Esophagus squamous epithelium (tissue), 5 donors: ENCODE measurements around the gene KRT13. TPM values are rescaled to one million over a fixed set of nuclear protein-coding genes. Genes with fewer than 3 reads are reported as not detected.
A peak's percentile ranks its signal among the peaks of the same experiment; 100 is the strongest.

Experiments used
- DNase-seq: peaks from one replicate; lab custom pipeline; 2025; lab: John Stamatoyannopoulos, UW
- H3K27ac ChIP-seq, 4 donors: fragments of 200-600 bp; sonication (generic); one replicate each; pipeline ENCODE4 v1.5.1; 2016 to 2019; ENCODE audit warnings: mild to moderate bottlenecking in 1 of 4
- H3K27me3 ChIP-seq, 4 donors: fragments of 200-600 bp; sonication (generic); 1 replicate in 3 of 4; 2 replicates in 1 of 4; pipeline versions ENCODE4 v1.5.1 to v1.6.0; 2017 to 2021; ENCODE audit warnings: antibody characterized with exemption in 1 of 4
- H3K36me3 ChIP-seq, 3 donors: fragments of 200-600 bp; sonication (generic); one replicate each; pipeline ENCODE4 v1.5.1; 2016 to 2019
- H3K4me1 ChIP-seq, 3 donors: fragments of 200-600 bp; sonication (generic); one replicate each; pipeline ENCODE4 v1.5.1; 2017 to 2019
- H3K4me3 ChIP-seq, 4 donors: fragments of 200-600 bp; sonication (generic); 1 replicate in 3 of 4; 2 replicates in 1 of 4; pipeline ENCODE4 v1.5.1; 2016 to 2019; ENCODE audit warnings: mild to moderate bottlenecking in 2 of 4, moderate library complexity in 1 of 4
- H3K9me3 ChIP-seq, 3 donors: fragments of 200-600 bp; sonication (generic); one replicate each; pipeline ENCODE4 v1.5.1; 2016 to 2019
- CTCF ChIP-seq, 6 experiments: fragments of 450-650 bp in 4 of 6; fragments of 200-600 bp in 2 of 6; sonication (generic) in 2 of 6; IDR thresholded peaks; one replicate each; pipeline ENCODE4 v1.5.1; 2016 to 2019; ENCODE audit warnings: antibody characterized with exemption in 6 of 6, mild to moderate bottlenecking in 4 of 6, moderate library complexity in 4 of 6
- POLR2A ChIP-seq, 4 donors: fragments of 450-650 bp; IDR thresholded peaks; one replicate each; pipeline ENCODE4 v1.6.1; 2017; ENCODE audit warnings: antibody characterized with exemption in 4 of 4, mild to moderate bottlenecking in 4 of 4, moderate library complexity in 3 of 4
- WGBS, 2 donors: methylation state at CpG; one replicate each; pipeline ENCODE4 v1.1.5; 2018; 5-methylcytosine and 5-hydroxymethylcytosine counted together
- intact Hi-C: fragments of 100-400 bp; cut with DNase I; formaldehyde crosslinking; loops from one replicate; pipeline ENCODE4 v1.15.0; 2022
- total RNA-seq, 4 donors: library from RNA; depleted of rRNA; stranded (reverse); fragments of >200 nt; gene quantifications; one replicate each; pipeline ENCODE4 v1.1.0, GENCODE V29; 2016
- donor health status: DM: yes; HTN: yes; CAD: no.

The KRT13 gene
- total RNA-seq, 4 donors from 2014 or later: 27,182 to 79,363 (median 33,601) TPM

- Histone ChIP-seq H3K4me3 (peak overlapping the region; percentile 29 to 60 (median 53)), H3K27ac (peak overlapping the region; percentile 77 to 92 (median 85)), H3K27me3 (peaks cover 0 to 25% (median 0%) of the 10 kb centered on the region in 4 donors), H3K4me1 (peaks cover 10 to 73% (median 16%) of the 10 kb centered on the region in 3 donors), H3K9me3 (no peaks in the 10 kb centered on the region), H3K36me3 (peaks cover 0 to 42% (median 5%) of the 10 kb centered on the region in 3 donors)
- TF ChIP-seq POLR2A (IDR thresholded peaks at IDR 0.05) (no peak), CTCF (IDR thresholded peaks at IDR 0.05) (no peak)
- intact Hi-C loops: no loop called here
- no peak for DNase-seq
- WGBS, 2 donors: 57 to 71% methylated on average over 6 to 12 of the region's 14 CpGs
Observed at GRCh38 chr17:41516830-41517283, 11.4 kb upstream of the KRT13 start.

- DNase-seq: no peak
- peaks cover 0 to 22% (median 0%) of the 10 kb centered on the region in 4 donors for H3K27me3 ChIP-seq
- WGBS, 2 donors: 42 to 61% methylated on average over 5 to 7 of the region's 14 CpGs
- intact Hi-C loops: no loop called here
- H3K9me3 ChIP-seq: no peaks in the 10 kb centered on the region
- H3K4me3 ChIP-seq: peak overlapping the region; percentile 29 to 60 (median 53)
- H3K27ac ChIP-seq: peak overlapping the region; percentile 77 to 92 (median 85)
- peaks cover 4 to 73% (median 11%) of the 10 kb centered on the region in 3 donors for H3K4me1 ChIP-seq
- H3K36me3 ChIP-seq: peaks cover 0 to 42% (median 5%) of the 10 kb centered on the region in 3 donors
- no peak for TF ChIP-seq POLR2A (IDR thresholded peaks at IDR 0.05)
- no peak for TF ChIP-seq CTCF (IDR thresholded peaks at IDR 0.05)
Observed at GRCh38 chr17:41516147-41516829, 10.9 kb upstream of the KRT13 start.

GRCh38 chr17:41513168-41513547 lies 7.7 kb upstream of the KRT13 start:
- H3K4me1 ChIP-seq: peaks cover 13 to 80% (median 22%) of the 10 kb centered on the region in 3 donors
- peaks cover 0 to 40% (median 5%) of the 10 kb centered on the region in 3 donors for H3K36me3 ChIP-seq
- TF ChIP-seq POLR2A (IDR thresholded peaks at IDR 0.05): peak in 1 of 4 donors; percentile 13
- no peak for TF ChIP-seq CTCF (IDR thresholded peaks at IDR 0.05)
- peaks cover 0 to 5% (median 0%) of the 10 kb centered on the region in 4 donors for H3K27me3 ChIP-seq
- WGBS, 2 donors: 48 to 50% methylated on average over 4 to 5 of the region's 5 CpGs
- DNase-seq: no peak
- no peaks in the 10 kb centered on the region for H3K9me3 ChIP-seq
- intact Hi-C loops: no loop called here
- H3K27ac ChIP-seq: peak overlapping the region; percentile 81 to 92 (median 85)
- peak overlapping the region in 1 of 4 donors; percentile 59 for H3K4me3 ChIP-seq

GRCh38 chr17:41512546-41513167 lies 7.2 kb upstream of the KRT13 start:
- peak overlapping the region; percentile 81 to 92 (median 85) for H3K27ac ChIP-seq
- H3K36me3 ChIP-seq: peaks cover 0 to 35% (median 5%) of the 10 kb centered on the region in 3 donors
- H3K9me3 ChIP-seq: no peaks in the 10 kb centered on the region
- H3K4me3 ChIP-seq: peak overlapping the region in 2 of 4 donors; percentile 33 to 36
- intact Hi-C loops: no loop called here
- 11 to 36% methylated on average over 4 to 5 of the region's 7 CpGs for WGBS, 2 donors
- DNase-seq: no peak
- H3K4me1 ChIP-seq: peaks cover 18 to 85% (median 27%) of the 10 kb centered on the region in 3 donors
- no peak for TF ChIP-seq CTCF (IDR thresholded peaks at IDR 0.05)
- TF ChIP-seq POLR2A (IDR thresholded peaks at IDR 0.05): no peak
- H3K27me3 ChIP-seq: peaks cover 0 to 5% (median 0%) of the 10 kb centered on the region in 4 donors

GRCh38 chr17:41511716-41512115 lies 6.3 kb upstream of the KRT13 start:
- peak overlapping the region; percentile 3 to 38 (median 34) for H3K4me3 ChIP-seq
- peaks cover 0 to 3% (median 0%) of the 10 kb centered on the region in 4 donors for H3K27me3 ChIP-seq
- no peak for DNase-seq
- WGBS, 2 donors: 27 to 52% methylated on average over 9 to 10 of the region's 10 CpGs
- intact Hi-C loops: no loop called here
- peaks cover 0 to 26% (median 5%) of the 10 kb centered on the region in 3 donors for H3K36me3 ChIP-seq
- no peak for TF ChIP-seq CTCF (IDR thresholded peaks at IDR 0.05)
- H3K27ac ChIP-seq: peak overlapping the region; percentile 81 to 92 (median 85)
- H3K4me1 ChIP-seq: peaks cover 26 to 86% (median 28%) of the 10 kb centered on the region in 3 donors
- H3K9me3 ChIP-seq: no peaks in the 10 kb centered on the region
